Gastrocnemius medialis (tissue), 4 donors: Measurements from ENCODE around the gene LRRC59. TPM values are rescaled to one million over a fixed set of nuclear protein-coding genes. Genes with fewer than 3 reads are reported as not detected.
A peak's percentile ranks its signal among the peaks of the same experiment; 100 is the strongest.

Experiments
- ATAC-seq, 2 donors: fragments of 150-250 bp; one replicate each; pipeline ENCODE4 v1.9.1; 2016
- DNase-seq, 2 donors: peaks; one replicate each; pipeline ENCODE4 v3.0.0-alpha.2; 2019
- H3K27ac ChIP-seq, 4 donors: fragments of 200-600 bp; sonication (generic); 1 replicate in 1 of 4; 2 replicates in 3 of 4; pipeline ENCODE4 v1.5.1; 2016 to 2018; ENCODE audit warnings: mild to moderate bottlenecking in 2 of 4, moderate library complexity in 1 of 4
- H3K27me3 ChIP-seq, 3 donors: fragments of 200-600 bp; sonication (generic) in 2 of 3; 1 replicate in 1 of 3; 2 replicates in 2 of 3; pipeline versions ENCODE4 v1.5.1 to v1.6.0; 2016 to 2019; ENCODE audit warnings: mild to moderate bottlenecking in 1 of 3, moderate library complexity in 1 of 3
- H3K36me3 ChIP-seq, 2 donors: fragments of 200-600 bp; sonication (generic) in 1 of 2; one replicate each; pipeline ENCODE4 v1.5.1; 2017 to 2018
- H3K4me1 ChIP-seq, 2 donors: fragments of 200-600 bp; sonication (generic) in 1 of 2; one replicate each; pipeline ENCODE4 v1.5.1; 2016 to 2017; ENCODE audit warnings: mild to moderate bottlenecking in 2 of 2
- H3K4me3 ChIP-seq, 4 donors: fragments of 200-600 bp; sonication (generic) in 3 of 4; 1 replicate in 1 of 4; 2 replicates in 3 of 4; pipeline ENCODE4 v1.5.1; 2016 to 2019; ENCODE audit warnings: mild to moderate bottlenecking in 2 of 4
- H3K9me3 ChIP-seq, 3 donors: fragments of 200-600 bp; sonication (generic) in 2 of 3; 1 replicate in 1 of 3; 2 replicates in 2 of 3; pipeline ENCODE4 v1.5.1; 2016 to 2019
- CTCF ChIP-seq, 5 experiments: fragments of 450-650 bp in 3 of 5; fragments of 200-600 bp in 2 of 5; sonication (generic) in 2 of 5; IDR thresholded peaks in 4 of 5; conservative IDR thresholded peaks in 1 of 5; 1 replicate in 4 of 5; 2 replicates in 1 of 5; pipeline ENCODE4 v1.5.1; 2016 to 2019; ENCODE audit warnings: antibody characterized with exemption in 5 of 5, mild to moderate bottlenecking in 3 of 5, moderate library complexity in 3 of 5
- POLR2A ChIP-seq, 2 donors: fragments of 450-650 bp; IDR thresholded peaks; one replicate each; pipeline ENCODE4 v1.6.1; 2017; ENCODE audit warnings: antibody characterized with exemption in 2 of 2, mild to moderate bottlenecking in 2 of 2, moderate library complexity in 2 of 2
- in situ Hi-C, 4 donors: fragments of 200-750 bp; cut with MboI; loops; one replicate each; pipeline versions ENCODE4 v1.15.0 to v1.8.0; 2017; ENCODE audit warnings: low sequenced_read_pairs in 4 of 4
- intact Hi-C: fragments of 100-400 bp; cut with DNase I; formaldehyde crosslinking; loops from one replicate; pipeline ENCODE4 v1.15.1; 2023; ENCODE audit warnings: low total_unique reads
- total RNA-seq, 4 donors: library from RNA; depleted of rRNA; stranded (reverse); fragments of >200 nt; gene quantifications; one replicate each; pipeline versions ENCODE4 v1.1.0 to v1.2.3, GENCODE V29; 2016

Gene LRRC59
- total RNA-seq, 4 donors from 2014 or later = 25.4 to 73.2 (median 55.8) TPM

DNA sequence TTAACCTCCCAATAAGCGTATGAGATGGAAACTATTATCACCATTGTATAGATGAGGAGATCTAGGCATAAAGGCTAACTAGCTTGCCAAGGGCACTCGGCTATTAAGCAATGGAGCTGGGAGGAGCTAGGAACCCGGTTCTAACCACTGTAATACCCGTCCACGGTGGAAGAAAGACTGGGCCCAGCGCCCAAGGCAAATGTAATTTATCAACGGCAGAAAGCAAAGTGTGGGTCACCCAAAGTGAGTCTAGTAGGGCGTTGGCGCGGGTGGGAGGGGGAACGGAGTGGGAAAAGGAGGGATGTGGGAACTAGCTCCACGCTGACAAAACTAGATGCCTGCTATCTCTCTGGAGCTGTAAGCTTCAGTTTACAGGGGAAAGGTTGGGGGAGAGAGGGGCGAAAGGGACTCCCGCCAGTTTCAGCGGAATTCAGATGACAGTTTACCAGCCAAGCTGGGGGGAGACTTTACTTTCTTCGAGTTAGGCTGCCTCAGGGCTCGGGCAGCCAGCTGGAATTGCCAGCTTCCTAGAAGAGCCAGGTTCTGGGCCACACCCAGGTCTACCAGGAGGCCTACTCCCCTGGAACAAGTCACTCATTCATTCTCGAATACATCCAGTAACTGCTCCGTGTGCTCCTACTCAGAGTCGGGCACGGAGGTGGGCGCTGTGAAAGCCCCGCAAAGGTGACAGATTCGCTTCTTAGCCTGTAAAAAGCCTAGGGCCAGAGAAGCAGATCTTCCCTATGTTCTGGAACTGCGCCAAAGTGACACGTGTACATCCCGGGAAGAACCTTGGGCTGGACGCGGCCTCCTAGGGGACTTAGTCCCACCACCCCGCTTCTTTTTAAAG is 837 bp downstream of the LRRC59 start:
- H3K4me3 ChIP-seq = peak overlapping the region; percentile 80 to 96 (median 92)
- intact Hi-C loops = loop anchor here (1.0 kb wide), 1 partner anchor 23 kb away; the partner anchor contains the start of genes EME1 and MRPL27
- H3K27ac ChIP-seq = peak overlapping the region; percentile 80 to 85 (median 84)
- TF ChIP-seq POLR2A (IDR thresholded peaks at IDR 0.05) (no peak), CTCF (IDR thresholded peaks at IDR 0.05 in 4 of 5, conservative IDR thresholded peaks at IDR 0.05 in 1 of 5) (no peak)
- no peaks in the 10 kb centered on the region for H3K27me3 ChIP-seq
- ATAC-seq (peak; percentile 47 to 50), DNase-seq (no peak)
- H3K9me3 ChIP-seq = no peaks in the 10 kb centered on the region
- peaks cover 3 to 36% of the 10 kb centered on the region in 2 donors for H3K36me3 ChIP-seq
- in situ Hi-C loops = loop anchor here in 1 of 4 donors (25.0 kb wide), 1 partner anchor 91 kb away; the partner anchor contains the start of gene RSAD1
- peaks cover 15 to 17% of the 10 kb centered on the region in 2 donors for H3K4me1 ChIP-seq

DNA sequence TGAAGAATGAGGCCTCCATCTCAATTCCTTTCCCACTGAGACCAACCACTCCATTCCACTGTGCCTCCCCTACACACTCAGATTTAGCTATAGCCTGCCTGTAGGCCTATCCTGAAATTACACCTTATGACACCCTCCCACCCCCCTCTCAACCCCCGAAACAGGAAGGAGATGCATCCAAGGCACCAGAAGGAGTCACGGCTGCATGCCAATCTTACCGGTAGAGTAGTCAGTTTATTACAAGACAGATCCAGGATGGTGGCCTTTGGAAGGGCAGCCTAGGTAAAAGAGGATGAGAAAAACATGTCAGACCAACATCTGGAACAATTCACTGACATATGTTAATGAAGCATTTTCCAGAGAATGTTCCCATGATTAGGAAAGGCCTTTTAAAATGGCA is 2.6 kb downstream of the LRRC59 start:
- Histone ChIP-seq H3K27ac (no peak overlapping the region), H3K4me3 (no peak overlapping the region), H3K36me3 (peaks cover 3 to 52% of the 10 kb centered on the region in 2 donors), H3K4me1 (peaks cover 15 to 17% of the 10 kb centered on the region in 2 donors), H3K27me3 (no peaks in the 10 kb centered on the region), H3K9me3 (no peaks in the 10 kb centered on the region)
- in situ Hi-C loops (loop anchor here in 1 of 4 donors (25.0 kb wide), 1 partner anchor 93 kb away; the partner anchor contains the start of gene RSAD1), intact Hi-C loops (no loop called here)
- TF ChIP-seq POLR2A (IDR thresholded peaks at IDR 0.05) (no peak), CTCF (IDR thresholded peaks at IDR 0.05 in 4 of 5, conservative IDR thresholded peaks at IDR 0.05 in 1 of 5) (no peak)
- ATAC-seq (no peak), DNase-seq (no peak)

DNA sequence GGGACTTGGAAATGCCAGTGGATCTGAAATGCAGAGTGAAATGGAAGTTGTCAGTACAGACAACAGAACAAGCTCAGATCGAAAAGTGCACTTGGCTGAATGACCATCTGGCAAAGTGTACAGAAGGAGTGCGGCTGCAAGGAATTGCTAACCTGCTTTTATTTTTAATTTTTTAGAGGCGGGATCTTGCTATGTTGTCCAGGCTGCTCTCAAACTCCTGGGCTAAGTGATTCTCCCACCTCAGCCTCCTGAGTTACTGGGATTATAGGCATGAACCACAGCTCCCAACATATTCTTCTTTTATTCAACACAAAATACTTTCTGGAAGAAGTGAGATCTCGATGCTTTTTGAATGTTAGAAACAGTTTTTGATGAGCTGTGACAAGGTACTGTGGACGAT is 3.6 kb downstream of the LRRC59 start:
- ATAC-seq = no peak
- no peak overlapping the region for H3K4me3 ChIP-seq
- TF ChIP-seq POLR2A (IDR thresholded peaks at IDR 0.05) = no peak
- TF ChIP-seq CTCF (IDR thresholded peaks at IDR 0.05 in 4 of 5, conservative IDR thresholded peaks at IDR 0.05 in 1 of 5) = no peak
- in situ Hi-C loops = loop anchor here in 1 of 4 donors (25.0 kb wide), 1 partner anchor 94 kb away; the partner anchor contains the start of gene RSAD1
- peaks cover 15 to 17% of the 10 kb centered on the region in 2 donors for H3K4me1 ChIP-seq
- no peaks in the 10 kb centered on the region for H3K9me3 ChIP-seq
- intact Hi-C loops = no loop called here
- H3K36me3 ChIP-seq = peaks cover 3 to 63% of the 10 kb centered on the region in 2 donors
- H3K27ac ChIP-seq = no peak overlapping the region
- DNase-seq = no peak
- no peaks in the 10 kb centered on the region for H3K27me3 ChIP-seq

DNA sequence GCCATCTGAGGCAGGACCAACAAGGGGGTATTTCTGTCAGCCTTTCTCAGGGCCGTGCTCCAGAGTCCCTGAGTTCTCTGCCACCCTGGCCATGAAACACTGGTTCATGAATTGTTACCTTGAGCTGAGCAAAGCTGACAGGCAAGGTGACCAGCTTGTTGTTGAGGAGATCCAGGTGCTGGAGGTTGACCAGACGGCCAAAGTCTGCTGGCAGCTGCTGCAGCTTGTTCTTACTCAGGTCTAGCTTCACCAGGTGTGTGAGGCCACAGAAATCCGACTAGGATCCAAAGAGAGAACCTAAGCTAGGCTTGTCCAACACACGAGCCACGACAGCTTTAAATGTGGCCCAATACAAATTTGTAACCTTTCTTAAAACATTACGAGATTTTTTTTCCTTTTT is 4.7 kb downstream of the LRRC59 start:
- no peaks in the 10 kb centered on the region for H3K9me3 ChIP-seq
- no peak for ATAC-seq
- no peak overlapping the region for H3K4me3 ChIP-seq
- intact Hi-C loops (no loop called here), in situ Hi-C loops (loop anchor here in 1 of 4 donors (25.0 kb wide), 1 partner anchor 95 kb away; the partner anchor contains the start of gene RSAD1)
- no peaks in the 10 kb centered on the region for H3K27me3 ChIP-seq
- peaks cover 3 to 73% of the 10 kb centered on the region in 2 donors for H3K36me3 ChIP-seq
- TF ChIP-seq POLR2A (IDR thresholded peaks at IDR 0.05) (no peak), CTCF (IDR thresholded peaks at IDR 0.05 in 4 of 5, conservative IDR thresholded peaks at IDR 0.05 in 1 of 5) (no peak)
- H3K27ac ChIP-seq = no peak overlapping the region
- no peak for DNase-seq
- H3K4me1 ChIP-seq = peaks cover 15 to 17% of the 10 kb centered on the region in 2 donors
